ENCODE measurements around the gene CACNA2D4.

CACNA2D4 gene

DNA sequence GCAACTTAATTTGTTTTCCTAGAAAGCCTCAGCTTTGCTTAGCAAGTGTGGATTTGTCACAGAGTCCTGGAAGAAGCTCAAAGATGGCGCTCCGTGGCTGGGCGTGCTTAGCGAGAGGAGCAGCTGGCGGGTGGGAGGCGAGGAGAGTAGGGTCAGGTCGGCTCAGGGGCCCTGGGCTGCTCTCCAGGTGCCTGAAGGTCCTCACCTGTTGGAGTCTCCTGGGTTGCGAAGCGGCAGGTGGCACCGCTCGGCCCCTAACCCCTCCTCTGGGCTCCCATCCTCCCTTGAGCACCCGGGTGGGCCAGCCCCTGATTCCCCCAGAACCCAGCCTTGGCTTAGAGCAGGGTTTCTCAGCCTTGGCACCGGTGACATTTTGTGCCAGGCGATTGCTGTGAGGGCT, 73.0 kb downstream of the CACNA2D4 start:
- no peak for DNase-seq (ENCODE audit: low read depth in 2 of 2, low spot score in 1 of 2)

DNA sequence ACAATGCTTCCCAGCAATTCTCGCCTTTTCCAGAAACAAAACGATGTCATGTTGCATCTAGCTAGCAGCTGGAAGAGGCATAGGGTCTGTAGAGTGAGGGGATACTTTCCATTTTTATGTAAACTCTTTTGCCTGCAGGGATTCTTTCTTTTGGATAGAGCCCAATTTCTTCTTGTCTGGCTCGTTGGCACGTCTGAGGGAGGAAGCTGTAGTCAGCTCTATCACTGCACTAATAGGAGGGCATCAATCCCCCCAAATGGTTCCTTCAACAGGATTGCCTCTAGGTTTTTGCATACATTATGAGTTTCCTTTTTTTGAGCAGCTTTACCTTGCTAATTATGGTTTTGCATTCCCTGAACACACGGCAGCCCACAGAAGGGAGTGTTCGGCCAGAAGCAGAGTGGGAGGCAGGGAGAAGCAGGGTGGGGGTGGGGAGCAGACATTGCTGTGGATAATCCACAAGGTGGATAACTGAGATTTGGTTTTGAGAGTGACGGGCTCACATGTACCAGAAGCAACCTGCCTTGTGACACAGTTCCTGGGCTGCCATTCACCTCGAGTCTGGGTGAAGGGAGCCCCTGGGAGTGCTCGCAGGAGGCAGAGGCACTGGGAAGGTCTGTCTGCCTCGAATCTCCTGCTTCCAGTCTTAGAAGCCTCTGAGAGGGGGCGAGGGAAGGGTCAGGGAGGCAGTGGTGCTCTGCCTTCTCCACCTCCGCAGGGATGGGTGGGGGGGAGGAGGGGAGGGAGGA, 73.6 kb downstream of the CACNA2D4 start:
- DNase-seq (ENCODE audit: low read depth in 2 of 2, low spot score in 1 of 2), result no peak

DNA sequence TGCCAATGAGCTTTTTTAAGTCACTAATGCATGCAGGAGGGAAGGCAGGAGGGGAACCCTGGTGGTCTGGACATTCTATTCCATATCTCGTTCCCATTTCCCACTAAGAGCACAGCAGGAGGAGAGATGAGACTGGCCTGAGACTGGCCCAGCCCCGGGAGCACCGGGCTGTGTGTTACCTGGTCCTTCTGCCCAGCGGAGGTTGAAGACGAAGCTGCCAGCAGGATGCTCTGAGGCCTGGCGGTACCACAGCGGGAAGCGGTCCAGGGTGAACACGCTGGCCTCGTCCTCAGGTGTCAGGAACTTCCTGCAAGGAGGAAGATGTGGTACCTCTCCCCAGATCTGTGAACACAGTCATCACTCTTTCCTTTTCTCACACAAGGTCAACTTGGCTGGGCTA, 74.2 kb downstream of the CACNA2D4 start:
- DNase-seq (ENCODE audit: low read depth in 2 of 2, low spot score in 1 of 2), result no peak

DNA sequence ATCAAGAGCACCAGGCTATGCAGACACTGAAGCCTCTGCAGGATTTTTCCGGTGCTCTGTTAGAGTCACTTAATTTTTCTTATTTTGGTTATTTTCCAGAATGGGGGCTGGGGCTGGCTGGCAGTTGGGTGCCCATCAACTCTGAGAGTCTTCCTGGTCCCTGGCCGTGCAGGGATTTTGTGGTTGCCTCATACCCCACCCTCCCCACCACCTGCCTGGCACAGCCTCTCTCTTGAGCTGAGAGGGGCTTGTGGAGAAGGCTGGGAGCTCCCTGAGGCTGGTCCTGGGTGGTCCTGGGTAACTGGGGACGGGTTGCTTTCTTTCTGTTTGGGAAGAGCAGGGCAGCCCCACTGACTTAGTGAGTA, 74.8 kb downstream of the CACNA2D4 start:
- DNase-seq (ENCODE audit: low read depth in 2 of 2, low spot score in 1 of 2), result no peak

DNA sequence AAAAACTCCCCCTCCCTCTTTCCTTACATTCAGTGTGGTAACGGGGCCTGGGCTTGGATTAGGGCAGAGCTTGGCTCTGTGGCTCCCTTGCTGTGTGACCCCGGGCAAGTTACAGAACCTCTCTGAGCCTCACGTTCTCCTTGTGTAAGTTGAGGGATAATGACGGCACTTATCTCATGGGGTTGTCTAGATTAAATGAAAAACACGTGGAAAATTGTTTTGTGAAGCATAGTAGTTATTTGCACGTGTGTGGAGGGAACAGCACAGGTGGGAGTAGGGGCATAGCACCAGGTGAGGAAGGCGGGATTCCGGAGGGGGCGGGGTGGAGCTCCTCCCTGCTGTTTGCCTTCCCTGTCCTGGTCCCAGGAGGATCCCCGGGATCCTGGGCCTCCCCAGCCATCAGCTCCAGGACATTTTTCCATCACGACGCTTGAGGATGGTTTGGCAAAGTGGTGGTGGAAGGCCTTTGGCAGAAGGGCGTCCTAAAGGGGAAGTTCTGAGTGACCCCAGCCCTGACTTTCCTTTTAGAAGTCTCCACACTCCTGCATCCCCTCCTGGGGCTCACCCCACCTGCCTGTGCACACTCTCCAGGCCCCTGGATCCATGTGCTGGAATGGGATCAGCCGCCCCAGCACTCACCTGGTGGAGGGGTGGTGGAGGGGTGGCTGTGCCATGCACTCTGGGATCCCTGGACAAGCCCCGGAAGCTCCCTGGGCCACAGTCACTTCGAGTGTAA, 75.4 kb downstream of the CACNA2D4 start:
- no peak for DNase-seq (ENCODE audit: low read depth in 2 of 2, low spot score in 1 of 2)

DNA sequence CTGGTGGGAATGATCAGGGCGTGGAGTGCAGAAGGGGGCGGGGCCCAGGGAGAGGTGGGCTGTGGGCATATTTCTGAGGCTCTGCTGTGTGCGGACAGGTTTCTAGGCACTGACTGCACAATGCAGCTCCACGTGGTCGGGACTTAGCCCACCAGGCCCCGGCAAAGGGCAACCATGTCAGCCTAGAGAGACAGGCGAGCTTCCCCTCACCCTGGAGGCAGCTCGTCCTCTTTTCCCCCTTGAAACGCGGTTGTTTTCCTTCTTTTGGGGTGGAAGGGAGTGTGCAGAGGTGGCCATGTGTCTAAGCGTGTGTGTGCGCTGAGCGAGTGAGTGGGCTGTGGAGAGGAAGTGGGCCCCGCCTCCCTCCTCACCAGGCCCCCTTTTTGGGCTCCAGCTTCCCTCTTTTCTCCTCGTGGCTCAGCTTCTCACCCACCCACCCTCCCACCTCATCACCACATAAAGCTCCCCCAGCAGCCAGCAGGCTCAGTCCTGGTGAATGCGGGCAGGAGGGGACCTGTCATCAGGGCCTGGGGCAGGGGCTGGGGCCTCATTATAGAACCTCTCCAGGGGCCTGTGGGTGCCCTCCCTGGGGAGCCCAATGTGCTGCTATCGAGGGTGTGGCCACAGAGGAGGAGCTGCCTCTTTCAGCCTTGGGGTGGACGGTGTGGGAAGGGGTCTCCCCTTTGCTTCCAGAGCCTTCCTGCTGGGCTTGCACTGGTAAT, 76.1 kb downstream of the CACNA2D4 start:
- no peak for DNase-seq (ENCODE audit: low read depth in 2 of 2, low spot score in 1 of 2)

DNA sequence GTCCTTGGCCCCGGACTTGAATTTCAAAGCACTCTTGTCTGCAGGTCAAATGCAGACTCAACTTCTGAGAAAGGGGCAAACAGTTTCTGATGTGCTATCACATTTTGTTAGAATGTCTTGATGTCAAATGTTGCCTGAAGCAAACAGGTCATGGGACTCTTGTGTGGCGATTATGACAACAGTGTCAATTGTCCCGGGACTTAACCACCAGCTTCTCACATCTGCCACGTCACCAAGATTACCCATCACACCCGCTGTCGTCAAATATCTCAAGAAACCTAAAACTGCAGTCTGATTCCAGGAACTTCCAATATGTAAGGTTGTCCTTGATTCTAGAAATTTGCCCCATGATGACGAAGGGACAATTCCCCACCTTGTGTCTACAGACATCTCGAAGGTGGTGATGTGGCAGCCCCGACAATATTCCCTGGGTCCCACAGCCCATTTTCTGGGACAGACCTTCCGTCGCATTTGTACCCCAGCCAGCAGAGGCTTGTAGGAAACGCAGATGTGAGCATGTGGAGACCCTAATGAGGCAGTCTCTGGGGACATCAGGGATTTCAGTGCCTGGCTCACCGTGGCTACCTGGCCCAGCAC, 76.8 kb downstream of the CACNA2D4 start:
- no peak for DNase-seq (ENCODE audit: low read depth in 2 of 2, low spot score in 1 of 2)

DNA sequence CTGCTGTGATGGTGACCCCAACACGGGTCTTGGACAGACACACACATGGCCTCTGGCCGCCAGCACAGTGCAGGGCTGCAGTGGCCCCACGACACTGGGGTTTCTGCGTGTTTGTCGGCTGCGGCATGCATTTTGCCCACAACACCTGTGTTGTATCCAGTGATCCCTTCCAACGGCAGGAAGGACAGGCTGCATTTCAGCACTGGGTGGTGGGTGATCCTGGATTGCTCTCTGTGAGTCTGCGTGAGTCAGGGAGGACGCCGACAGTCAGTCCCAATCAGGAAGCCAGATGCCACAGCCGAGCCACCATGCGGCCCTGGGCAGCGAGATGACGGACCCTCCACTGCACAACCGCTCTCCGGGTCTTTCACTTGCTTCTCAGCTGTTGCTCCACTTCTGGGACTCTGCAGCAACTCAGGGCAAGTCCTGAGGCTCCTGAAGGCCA, 77.4 kb downstream of the CACNA2D4 start:
- no peak for DNase-seq (ENCODE audit: low read depth in 2 of 2, low spot score in 1 of 2)

DNA sequence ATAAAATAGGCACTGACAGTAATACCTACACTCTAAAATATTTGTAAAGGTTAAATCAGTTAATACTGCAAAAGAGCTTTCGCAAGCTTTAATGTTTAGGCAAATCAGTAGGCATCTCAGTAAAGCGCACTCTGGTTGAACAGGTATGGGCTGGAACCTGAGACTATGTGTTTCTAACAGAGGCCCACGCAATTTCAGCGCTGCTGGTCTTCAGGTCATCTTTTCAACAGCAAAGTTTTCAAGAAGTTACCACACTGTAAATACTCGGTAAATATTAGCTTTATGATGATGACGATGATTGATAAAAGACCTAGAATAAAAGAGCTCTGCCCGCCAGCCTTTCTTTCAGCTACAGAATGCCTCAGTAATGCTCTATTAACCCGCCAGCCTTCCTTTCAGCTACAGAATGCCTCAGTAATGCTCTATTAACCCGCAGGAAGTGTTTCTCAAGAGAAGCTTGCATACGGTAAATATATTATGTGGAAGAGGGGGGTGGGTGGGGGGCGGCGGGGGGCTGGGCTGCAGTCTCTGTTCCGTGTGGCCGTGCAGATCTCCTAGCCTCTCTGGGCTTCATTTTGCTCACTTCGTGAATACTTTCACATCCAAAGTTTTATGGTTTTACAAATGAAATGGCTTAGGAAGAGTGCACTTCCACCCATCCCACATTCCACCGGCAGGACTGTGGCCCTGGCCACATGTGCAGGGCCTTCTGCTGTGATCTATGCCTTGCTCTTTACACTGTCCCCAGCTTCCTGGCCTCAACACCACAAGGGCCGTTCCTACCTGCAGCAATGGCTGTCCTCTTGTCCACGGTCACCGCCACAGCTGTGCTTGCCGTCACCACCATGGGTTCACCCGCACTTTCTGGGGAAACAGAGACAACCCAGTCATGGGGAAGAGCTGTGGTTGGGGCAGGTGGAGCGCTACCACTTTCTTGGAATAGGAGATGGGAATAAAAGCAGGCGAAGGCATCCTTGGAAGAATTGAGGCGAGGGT, 78.2 kb downstream of the CACNA2D4 start:
- DNase-seq (ENCODE audit: low read depth in 2 of 2, low spot score in 1 of 2), result no peak

DNA sequence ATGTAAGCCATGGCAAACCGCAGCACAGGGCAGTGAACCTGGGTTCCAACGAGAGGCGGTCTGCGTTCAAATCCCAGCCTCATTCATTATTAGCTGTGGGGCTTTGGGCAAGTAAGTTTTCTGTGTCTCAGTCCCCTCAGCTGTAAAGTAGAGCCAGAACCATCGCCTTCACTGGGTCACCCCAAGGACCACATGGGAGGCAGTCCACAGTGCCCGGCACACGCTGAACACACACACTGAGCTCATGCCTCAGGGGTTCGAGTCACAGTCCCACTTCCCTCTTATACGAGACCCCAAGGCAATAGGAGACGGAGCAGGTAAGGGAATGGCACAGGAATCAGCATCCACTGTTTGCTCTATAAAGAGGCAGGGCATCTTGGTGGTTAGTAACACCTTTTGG, 79.0 kb downstream of the CACNA2D4 start:
- DNase-seq (ENCODE audit: low read depth in 2 of 2, low spot score in 1 of 2), result no peak

DNA sequence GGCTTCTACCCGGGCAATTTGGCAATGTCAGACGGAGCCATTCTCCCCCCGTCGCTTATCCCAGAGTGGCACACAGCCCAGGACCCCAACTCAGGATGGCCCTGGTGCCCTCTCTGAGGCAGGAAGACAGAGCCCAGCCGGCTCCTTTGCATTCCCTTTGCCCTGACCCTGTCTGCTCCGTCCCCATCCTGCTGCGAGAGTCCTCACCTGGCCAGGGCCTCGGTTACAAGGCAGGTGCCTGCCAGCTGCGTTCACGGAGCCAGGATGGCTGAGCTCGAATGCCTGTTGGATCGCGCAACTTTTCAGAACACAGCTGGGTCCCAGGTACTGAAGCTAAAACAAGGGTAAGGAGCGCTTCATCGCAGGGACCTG, 79.5 kb downstream of the CACNA2D4 start:
- no peak for DNase-seq (ENCODE audit: low read depth in 2 of 2, low spot score in 1 of 2)

DNA sequence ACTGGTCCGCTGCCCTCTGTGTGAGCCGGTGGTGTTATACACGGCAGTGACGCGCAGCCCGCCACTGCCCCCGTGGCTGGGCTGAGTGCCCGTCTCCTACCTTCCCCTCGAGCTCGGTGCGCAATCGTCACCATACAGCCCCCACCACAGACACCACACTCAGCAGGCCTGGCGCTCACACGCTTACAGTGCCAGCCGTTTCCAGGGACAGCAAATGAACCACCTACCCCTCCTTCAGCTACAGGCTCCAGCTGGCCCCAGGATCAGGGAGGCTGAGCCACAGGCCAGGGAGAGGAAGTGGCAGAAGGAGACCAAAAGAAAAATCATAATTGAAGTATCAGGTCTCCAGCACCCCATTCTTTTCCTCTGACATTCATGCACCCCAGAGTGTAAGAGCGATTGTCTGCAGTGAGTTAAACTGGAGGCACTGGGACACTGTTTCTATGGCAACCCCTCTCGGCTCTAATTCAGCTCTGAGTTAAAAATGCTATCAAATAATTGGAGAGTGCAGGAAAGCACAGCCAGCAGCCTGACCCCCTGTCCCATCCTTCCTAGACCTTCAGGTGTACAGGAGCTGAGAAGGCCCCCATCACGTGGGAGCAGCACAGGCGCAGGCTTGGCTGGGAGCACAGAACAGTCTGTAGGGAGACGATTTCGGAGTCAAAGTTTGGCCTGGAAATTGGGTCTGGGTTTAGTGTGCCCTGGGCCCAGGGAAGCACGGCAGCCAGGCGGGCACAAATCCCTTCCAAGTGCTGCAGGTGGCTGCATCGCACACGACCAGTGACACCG, 80.1 kb downstream of the CACNA2D4 start:
- DNase-seq (ENCODE audit: low read depth in 2 of 2, low spot score in 1 of 2), result no peak

DNA sequence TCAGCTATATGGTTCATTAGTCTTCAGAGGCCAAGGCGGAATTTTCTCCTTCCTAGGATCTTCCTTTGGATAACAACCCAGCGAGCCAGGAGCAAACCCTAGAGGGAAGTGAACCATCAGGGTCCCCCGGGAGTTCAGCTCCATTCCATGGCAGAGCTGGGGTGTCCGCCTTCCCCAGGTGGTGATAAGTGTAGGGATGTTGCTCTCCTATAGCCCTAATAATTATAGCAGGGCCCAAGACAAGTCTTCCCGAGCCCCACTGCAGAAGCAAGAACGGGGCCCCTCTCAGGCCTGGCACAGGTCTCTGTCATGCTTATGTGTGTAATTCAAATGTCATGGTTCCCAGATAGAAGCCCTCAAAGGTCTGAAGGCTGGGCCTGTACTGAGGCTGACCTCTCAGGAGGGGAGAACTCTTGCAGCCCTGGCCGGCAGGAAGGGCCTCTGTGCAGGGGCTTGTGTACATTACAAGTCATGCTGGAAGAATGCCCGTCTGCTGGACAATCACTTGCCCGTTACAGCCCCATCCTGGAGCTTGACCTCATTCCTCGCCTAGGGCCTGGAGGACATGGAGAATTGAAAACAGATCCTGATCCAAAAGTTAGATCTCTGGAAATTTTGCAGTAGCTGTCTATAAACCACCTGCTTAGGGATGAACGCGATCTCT, 80.8 kb downstream of the CACNA2D4 start:
- no peak for DNase-seq (ENCODE audit: low read depth in 2 of 2, low spot score in 1 of 2)

DNA sequence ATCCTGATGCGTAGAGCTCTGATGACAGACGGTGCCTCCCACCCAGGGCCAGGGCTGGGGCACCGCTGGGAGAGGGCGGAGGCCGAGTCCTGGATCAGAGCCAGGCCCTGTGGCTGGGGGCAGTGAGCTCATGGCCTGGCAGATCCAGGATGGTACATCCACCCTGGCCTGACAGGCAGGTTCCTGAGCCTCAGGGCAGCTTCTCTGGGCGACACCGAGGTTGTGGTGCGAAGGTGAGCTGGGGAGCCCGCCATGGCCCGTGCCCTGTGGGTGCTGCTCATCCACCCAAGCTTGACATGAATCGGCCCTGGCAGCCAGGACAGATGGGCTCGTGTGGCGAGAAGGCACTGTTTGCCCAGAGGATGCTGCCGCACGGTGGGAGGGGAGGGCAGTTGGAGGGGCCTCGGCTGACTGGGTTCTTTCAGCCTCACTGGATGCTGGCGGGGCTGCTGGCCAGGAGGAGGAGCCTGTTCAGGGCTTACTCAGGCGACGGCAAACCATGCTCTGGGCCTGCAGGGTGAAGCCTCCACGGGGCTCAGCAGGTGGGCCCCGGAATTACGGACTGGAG, 81.5 kb downstream of the CACNA2D4 start:
- no peak for DNase-seq (ENCODE audit: low read depth in 2 of 2, low spot score in 1 of 2)

DNA sequence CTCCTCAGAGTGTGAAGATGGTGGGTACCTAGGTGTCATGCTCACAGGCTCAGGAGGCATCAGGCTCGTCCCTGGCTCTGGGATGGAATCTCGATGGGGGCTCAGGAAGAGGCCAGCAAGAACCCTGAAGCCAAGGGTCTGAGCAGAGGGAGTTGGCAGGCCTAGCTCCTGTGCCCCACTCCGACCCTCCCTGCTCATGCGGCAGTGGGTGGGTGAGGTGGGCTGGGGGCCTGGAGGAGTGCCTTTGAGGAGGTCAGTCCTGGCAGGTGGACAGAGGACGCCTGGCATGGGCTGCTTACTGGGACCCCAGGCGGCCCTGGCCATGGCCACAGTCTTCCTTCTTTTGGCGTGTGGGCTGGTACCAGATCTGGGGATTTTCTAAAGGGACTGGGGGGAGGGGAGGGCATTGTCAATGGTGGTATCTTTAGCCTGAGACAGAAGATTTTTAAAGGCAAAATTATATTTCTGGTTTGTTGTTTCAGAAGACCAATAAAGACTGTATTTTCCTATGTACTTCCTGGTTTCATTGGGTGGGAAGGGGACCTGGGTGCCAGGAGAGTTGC, 82.1 kb downstream of the CACNA2D4 start:
- no peak for DNase-seq (ENCODE audit: low read depth in 2 of 2, low spot score in 1 of 2)

DNA sequence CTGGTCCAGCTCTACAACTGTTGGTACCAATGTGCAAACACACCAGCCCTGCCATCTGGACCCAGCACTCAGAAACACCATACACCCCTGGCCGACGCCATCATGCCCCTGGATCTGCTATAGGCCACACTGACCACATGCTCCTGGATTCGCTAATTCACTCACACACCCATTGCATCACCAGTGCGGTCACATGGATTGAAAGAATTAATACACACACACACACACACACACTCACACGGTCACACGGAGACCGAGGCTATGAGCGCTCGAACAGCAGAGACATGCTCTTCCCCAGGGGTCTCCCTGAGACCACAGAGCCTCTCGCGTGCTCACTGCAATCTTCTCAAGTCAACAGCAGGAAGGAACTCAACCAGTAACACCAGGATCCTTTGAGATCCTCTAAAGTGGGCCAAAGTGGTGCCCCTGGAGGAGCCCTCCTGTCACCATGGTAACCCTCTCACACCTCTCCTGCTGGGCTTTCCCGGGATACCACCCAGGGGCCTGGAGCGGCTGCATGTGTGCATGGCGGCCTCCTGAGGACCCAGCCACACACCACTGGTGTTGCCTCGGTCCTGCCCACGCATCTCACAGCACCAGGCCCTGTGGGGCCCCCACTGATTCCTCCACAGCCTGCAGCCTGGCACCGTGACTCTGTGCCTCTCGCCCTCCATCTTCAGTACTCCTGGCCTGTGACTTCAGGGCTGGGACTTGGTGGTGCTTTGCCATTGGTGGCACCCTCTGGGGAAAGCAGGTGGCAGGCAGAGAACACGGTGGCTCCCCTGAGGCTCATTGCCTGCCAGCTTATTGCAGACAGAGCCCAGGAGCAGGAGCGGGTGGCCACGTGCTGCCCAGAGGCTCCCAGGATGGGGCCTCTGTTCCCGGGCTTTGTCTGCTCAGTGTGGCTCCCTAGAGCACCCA, 83.0 kb downstream of the CACNA2D4 start:
- DNase-seq (ENCODE audit: low read depth in 2 of 2, low spot score in 1 of 2), result no peak

DNA sequence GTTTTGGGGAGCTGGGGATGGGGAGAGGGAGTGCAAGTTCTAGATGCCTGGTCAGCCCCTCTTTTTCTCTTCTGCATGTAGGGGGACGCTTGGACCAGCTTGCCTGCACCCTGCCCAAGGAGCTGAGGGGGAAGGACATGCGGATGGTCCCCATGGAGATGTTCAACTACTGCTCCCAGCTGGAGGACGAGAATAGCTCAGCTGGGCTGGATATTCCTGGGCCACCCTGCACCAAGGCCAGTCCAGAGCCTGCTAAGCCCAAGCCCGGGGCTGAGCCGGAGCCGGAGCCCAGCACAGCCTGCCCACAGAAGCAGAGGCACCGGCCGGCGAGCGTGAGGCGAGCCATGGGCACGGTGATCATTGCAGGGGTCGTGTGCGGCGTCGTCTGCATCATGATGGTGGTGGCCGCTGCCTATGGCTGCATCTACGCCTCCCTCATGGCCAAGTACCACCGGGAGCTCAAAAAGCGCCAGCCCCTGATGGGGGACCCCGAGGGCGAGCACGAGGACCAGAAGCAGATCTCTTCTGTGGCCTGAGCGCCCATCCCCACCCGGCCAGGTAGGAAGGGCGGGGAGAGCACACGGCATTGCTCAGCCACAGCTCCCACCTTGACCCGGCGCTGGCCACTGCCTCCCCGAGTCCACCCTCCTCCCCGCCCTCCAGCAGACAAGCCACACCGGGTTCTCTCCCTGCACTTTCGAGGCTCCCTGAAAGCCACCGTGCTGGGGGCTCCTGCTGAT, 84.1 kb downstream of the CACNA2D4 start:
- DNase-seq (ENCODE audit: low read depth in 2 of 2, low spot score in 1 of 2), result no peak

All from stimulated activated CD8-positive, alpha-beta memory T cell treated with anti-CD3 and anti-CD28 coated beads, Interleukin-4, amount 100 ng/mL, for 1 hour (primary cell).